ENCODE data around the gene A2M.

DNA sequence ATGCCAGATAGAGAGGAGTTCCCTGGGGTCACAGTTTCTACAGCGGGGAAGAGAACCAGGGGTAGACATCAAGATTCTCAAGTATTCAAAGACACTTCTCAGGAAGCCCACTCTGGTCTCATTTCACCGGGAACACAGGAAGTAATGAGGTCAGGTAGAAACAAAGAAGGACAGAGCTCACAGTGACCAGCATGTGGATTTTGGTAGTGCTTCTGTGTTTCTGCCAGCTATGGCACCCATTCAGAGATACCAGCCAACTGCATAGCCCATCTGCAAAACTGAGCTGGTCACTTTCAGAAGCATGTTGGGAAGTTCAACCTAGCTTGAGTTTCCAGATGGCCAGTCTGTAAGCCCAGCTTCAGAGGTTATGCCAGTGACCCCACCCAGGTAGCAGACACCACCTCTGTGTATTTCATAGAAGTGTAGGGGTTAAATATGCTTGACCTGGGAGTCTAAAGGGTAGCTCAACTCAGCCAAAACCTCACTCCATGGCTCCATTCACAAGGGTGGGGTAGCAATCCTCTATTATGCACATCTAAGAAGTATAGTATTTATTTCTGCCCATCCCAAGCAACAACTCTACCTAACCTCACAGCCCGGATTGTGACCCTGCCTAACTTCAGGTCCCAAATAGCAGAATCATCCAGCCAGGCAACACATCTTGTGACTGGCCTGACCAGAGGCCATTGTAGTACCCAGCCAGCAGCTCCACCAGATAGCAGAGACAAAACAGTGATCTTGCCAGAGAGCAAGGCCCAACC, 33.9 kb downstream of the A2M start:
- TF ChIP-seq POLR2A (IDR thresholded peaks at IDR 0.05), result no peak
- TF ChIP-seq POLR2AphosphoS5 (IDR thresholded peaks at IDR 0.05), result no peak
- TF ChIP-seq, protein P1, sequence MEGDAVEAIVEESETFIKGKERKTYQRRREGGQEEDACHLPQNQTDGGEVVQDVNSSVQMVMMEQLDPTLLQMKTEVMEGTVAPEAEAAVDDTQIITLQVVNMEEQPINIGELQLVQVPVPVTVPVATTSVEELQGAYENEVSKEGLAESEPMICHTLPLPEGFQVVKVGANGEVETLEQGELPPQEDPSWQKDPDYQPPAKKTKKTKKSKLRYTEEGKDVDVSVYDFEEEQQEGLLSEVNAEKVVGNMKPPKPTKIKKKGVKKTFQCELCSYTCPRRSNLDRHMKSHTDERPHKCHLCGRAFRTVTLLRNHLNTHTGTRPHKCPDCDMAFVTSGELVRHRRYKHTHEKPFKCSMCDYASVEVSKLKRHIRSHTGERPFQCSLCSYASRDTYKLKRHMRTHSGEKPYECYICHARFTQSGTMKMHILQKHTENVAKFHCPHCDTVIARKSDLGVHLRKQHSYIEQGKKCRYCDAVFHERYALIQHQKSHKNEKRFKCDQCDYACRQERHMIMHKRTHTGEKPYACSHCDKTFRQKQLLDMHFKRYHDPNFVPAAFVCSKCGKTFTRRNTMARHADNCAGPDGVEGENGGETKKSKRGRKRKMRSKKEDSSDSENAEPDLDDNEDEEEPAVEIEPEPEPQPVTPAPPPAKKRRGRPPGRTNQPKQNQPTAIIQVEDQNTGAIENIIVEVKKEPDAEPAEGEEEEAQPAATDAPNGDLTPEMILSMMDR (IDR thresholded peaks at IDR 0.05), result no peak

Data from upper lobe of left lung (tissue), 4 donors.